Iris pigment epithelial cell (primary cell): ENCODE data around the gene CFI.
A peak's percentile ranks its signal among the peaks of the same experiment; 100 is the strongest.

Experiments used
- DNase-seq: peaks from one replicate; pipeline ENCODE4 v3.0.0-alpha.2; 2011; ENCODE audit warnings: low read depth

The CFI gene

GRCh38 chr4:109801895-109802319 is at the start of gene CFI:
TSS of gene CFI (minus strand) at chr4:109801999. CDS start at chr4:109801971, 28 bp downstream.
- peak; percentile 89 for DNase-seq

DNA sequence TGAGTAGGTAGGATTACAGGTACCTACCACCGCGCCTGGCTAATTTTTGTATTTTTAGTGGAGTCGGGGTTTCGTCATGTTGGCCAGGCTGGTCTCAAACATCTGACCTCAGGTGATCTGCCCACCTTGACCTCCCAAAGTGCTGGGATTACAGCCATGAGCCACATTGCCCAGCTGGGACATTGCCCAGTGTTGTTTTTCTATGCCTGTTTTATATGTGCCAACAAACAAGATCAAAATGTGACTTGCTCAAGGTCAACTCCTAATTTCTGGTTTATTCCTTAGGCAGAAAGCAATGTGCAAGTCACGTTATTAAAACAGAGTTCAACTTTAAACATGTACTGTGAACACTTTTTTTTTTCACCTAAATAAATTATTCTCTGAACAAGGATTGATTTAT is 48.8 kb upstream of the CFI start:
- no peak for DNase-seq

DNA sequence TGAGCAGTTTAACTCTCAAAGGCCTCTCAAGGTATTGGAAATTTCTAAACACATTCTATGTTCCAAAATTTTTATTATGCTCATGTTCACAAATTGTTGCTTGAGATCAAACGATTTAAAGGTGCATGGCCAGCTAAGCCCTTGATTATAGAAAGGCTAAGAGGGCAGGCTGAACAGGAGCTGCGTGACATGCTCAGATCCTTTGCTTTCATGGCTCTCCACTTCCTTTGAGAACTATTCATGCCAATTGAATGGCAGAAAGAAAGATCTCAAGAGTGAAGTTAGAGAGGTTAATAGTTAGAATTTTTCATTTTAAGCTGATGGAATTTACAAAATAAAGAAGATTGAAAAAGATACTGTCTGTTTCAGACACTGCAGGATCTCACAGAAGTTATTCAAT is 46.7 kb upstream of the CFI start:
- no peak for DNase-seq

- no peak for DNase-seq
Measured at GRCh38 chr4:109847896-109848442, 46.2 kb upstream of the CFI start, which contains the start of gene LRIT3. TSS of gene LRIT3 (plus strand) at chr4:109848107. CDS start at chr4:109848202, 95 bp downstream.

DNA sequence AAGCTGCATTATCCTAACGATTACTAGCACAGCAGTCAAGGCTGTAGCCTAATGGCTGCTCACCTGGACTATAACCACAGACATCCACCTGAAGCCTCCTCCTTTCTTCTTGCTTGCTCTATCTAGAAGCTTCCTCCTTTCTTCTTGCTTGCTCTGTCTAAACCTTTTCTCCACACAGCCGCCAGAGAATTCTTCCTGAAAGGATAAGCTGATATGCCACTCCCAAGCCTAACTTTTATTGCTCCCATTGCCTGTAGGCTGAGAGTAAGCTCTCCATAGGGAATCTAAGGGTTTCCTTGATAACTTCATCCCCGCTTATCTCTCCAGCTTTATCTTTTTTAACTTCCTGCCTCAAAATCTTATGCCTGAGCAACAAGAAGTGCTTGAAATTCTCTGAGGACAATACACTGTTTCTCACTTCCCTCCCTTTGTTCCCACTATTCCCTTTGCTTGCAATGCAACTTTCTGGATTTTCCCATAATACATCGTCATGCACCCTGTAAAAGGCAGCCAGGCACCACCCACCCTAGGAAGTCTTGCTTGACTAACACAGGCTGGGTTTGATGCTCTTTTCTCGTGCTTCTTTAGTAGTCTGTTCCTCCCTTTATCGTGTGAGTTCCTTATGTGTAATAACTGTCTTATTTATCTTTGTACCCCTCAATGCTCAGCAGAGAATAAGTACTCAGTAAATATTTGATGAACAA is 44.7 kb upstream of the CFI start:
- no peak for DNase-seq

DNA sequence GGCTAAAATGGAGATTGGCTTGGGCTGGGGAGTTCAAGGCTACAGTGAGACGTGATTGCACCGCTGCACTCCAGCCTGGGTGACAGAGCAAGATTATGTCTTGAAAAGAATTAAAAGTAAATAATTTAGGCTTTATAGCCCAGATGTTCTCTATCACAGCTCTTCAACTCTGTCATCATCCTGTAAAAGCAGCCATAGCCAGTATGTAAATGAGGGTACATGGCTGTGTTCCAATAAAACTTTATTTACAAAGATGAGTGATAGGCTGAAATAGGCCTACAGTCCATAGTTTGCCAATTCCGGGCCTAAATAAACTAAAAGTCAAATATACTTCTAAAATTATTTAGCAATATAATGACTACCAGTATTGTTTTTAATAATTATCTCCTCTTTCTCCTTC is 35.2 kb upstream of the CFI start:
- DNase-seq, result no peak

- DNase-seq, result no peak
Measured at GRCh38 chr4:109833756-109834155, 32.0 kb upstream of the CFI start.

- no peak for DNase-seq
Measured at GRCh38 chr4:109827672-109828071, 25.9 kb upstream of the CFI start, which contains the start of gene RRH. TSS of gene RRH (plus strand) at chr4:109827972. CDS start at chr4:109828028, 56 bp downstream.

- peak; percentile 16 for DNase-seq
Measured at GRCh38 chr4:109826719-109827118, 24.9 kb upstream of the CFI start.

DNA sequence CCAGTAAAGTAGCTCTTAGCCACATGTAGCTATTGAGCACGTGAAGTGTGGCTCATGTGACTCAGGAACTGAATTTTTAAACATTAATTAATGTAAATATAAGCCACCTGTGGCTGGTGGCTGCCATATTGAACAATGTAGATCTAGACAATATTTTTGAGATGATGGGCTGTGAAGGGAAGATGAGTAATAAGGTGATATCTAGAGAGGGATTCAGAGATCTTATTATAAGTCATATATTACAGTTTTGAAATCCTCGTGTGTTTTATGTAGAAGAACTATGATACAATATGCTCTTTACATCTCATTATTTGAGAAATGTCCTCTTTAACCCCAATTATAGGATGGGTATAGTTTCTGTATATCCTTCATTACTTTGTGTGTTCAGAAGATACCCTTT is 19.4 kb upstream of the CFI start:
- DNase-seq, result no peak

DNA sequence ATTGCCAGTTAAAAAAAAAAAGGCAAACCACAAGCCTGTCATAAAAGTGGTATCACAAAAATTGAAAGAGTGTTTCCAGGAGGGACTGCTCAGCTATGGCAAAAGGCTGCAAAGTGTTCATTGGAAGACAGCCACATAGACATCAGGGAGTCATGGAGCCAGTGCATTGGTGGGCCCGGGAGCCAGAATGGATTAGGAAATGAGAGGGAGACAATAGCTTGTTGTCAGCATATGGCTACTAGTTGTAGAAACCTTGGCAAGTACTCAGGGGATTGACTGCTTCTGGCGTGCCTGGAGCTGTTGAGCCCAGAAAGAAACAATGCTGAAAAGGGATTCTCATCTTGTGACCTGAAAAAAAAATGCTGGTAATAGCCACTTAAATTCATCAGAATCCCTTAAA is 18.8 kb upstream of the CFI start:
- DNase-seq, result no peak

- no peak for DNase-seq
Measured at GRCh38 chr4:109818268-109818667, 16.5 kb upstream of the CFI start.

GRCh38 chr4:109816894-109817293 is 15.1 kb upstream of the CFI start:
- DNase-seq, result no peak

- no peak for DNase-seq
Measured at GRCh38 chr4:109816082-109816442, 14.3 kb upstream of the CFI start.

DNA sequence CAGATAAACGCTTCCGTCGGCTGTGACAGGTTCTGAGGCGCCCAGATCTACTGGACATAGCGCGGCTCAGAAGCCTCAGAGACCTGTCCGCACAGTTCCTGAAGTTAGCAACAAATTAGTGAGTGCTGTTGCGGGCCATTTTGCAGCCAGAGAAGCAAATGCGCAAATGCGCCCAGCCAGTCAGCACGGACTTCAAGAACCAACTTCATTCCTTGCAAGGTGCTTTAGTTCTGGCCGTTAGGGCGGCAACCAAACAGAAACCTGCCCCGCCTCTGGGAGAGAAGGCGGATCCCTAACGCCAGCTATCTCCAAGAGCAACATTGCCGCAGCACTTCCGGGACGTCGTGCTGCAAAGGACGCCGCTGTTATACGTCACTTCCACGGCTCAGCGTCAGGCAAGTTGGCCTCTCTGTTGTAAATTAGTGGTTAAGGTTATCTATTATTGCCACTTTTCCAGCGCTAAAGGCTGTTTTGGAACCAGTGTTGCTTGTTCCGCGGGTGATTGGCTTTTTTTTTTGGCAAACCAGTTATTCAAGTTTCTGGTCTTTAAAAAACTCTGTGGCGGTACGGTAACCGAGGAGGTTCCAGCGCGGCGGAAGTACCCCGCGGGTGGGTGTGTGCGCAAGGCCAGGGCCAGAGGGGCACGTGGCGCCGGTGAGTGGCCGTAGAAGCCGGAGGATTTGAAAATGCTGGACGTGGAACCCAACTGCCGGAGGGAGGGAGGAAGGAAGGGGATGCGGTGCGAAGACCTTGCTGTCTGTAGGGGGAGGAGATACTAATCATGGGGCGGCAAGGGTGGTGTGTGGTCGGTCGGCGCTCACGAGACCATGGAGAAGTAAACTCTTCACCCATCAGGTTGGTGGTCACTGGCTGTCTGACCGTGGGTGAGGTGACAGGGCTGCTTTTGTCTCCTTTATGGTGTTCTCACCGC is 13.6 kb upstream of the CFI start, which contains the start of gene GAR1:
Gene GAR1 (plus strand): TSS at position 612 of the 931 bp plus-strand sequence. CDS start 403 bp downstream, outside the sequence.
- peak; percentile 97 for DNase-seq

DNA sequence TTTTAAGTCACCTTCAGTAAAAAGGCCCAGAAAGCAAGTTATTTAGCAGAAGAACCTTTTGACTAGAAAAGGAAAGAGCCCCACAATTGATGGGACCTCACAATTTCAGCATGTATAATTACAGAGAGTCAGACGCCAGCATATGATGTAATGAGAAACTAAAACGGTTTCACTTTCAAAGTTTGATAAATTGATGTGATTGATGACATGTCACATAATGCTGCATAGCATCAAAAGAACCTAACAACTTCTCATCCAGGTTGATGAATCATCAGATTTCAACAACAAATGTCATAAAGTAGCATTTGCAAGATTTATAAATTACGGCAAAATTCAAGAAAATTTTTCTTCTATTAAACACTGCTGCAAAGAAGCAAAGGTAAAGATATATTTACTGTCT is 9.9 kb upstream of the CFI start:
- no peak for DNase-seq

GRCh38 chr4:109810552-109811387 is 9.0 kb upstream of the CFI start:
- DNase-seq, result no peak

DNA sequence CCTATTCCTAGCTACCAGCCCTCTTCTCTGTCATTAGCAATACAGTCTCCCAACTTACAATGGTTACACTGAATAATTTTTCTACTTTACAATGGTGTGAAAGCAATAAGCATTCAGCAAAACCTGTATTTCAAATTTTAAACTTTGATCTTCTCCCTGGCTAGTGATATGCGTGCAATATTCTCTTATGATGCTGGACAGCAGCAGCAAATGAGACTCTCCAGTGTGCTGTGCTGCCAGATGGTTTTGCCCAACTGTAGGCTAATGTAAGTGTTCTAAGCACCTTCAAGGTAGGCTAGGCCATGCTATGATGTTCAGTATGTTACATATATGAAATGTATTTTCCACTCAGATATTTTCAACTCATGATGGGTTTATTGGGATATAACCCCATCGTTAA is 7.9 kb upstream of the CFI start:
- no peak for DNase-seq

DNA sequence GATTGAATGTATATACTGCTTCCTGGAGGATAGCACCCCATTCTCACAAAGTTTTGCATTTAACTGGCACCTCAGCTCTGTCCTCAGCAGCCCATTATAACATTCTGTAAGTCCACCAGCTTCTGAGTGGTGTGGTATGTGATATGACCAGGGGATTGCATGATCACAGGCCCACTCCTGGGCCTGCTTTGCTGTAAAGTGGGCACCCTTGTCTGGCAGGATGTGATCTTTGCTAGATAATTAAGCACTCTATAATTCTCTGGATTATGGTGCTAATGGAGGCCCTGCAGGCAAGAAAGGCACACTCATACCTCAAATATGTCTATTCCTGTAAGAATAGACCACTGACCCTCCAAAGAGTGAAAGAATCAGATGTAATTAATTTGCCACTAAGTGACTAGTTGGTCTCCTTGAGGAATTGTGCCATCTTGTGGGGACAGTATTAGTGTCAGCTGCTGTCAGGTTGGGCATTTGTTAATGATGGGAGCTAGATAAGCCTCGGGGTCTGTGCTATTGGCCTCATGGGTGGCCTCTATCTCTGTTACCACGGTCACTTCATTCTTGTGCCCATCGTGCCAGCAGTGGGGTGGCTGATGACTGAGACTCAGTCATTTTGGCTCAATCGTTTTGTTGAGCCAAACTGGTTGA is 2.2 kb upstream of the CFI start:
- peak; percentile 63 for DNase-seq

DNA sequence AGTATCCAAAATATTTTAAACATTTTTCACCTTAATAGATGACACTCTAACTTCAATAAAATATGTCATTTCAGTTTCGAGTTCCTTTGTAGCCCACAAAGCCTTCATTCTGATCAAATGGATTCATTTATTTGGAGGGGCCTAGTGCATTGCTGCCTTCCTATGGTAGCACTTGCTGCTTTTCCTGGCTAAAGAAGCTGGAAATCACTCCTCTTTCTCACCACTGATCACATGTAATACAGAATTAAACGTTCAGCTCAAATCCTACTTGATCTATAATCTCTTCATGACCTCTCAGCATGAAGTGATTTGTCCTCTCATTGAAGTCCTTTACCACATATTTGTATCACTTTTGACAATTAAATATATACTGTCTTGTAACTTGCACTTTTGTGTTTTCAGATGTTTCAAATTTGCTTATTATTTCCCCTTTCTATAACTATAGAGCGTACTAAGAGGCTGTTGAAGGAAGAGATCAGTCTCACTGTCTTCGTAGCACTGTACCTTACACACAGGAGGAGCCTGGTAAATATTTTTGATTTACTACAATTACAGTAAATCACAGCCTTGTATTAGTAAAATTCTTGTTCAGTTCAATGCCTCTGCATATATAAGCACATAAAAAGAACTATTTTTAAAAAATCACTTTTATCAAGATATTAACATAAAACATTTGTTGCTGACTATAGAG is 555 bp downstream of the CFI start:
- no peak for DNase-seq

- DNase-seq, result no peak
Measured at GRCh38 chr4:109798866-109799265, 2.9 kb downstream of the CFI start.
